ENCODE measurements around the gene MAP2K5.
"Not testable (repeated sequence)": the region's sequence is repeated elsewhere in the genome, so short reads cannot be mapped to it uniquely, and the experiment has no call there.

The MAP2K5 gene

DNA sequence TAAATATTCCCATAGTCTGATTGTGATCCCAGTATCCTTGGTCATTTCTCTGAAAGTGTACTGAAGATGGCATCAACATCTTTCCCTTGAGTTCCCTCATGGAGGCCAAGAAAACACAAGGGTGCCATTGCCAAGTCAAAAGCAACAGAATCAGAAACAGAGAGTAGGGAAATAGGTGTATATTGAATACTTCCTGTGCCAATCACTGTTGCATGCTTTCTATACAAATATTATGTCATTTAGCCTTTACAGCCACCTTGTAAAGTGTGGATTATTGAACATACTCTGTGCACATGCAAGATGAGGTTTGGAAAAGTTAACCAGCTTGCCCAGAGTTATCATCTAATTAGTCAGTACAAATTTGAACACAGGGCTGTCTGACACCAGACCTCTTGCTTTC is 117.9 kb downstream of the MAP2K5 start:
- Histone ChIP-seq H3K9ac (ENCODE audit: low read length) (no peak overlapping the region), H3K4me1 (ENCODE audit: low read length) (peaks cover 8% of the 10 kb centered on the region), H3K4me2 (ENCODE audit: low read length) (no peak overlapping the region), H3K36me3 (replicated peaks; ENCODE audit: low read depth, low read length) (peaks cover 7% of the 10 kb centered on the region), H3K9me3 (ENCODE audit: insufficient read depth, low read length) (peaks cover 6% of the 10 kb centered on the region; the same call in 1 of the 2 replicates), H3K4me3 (ENCODE audit: low read length) (no peak overlapping the region), H3K27me3 (ENCODE audit: low read depth, low read length) (no peaks in the 10 kb centered on the region), H3K79me2 (ENCODE audit: low read length) (no peaks in the 10 kb centered on the region), H4K20me1 (ENCODE audit: insufficient read depth, low read length) (no peaks in the 10 kb centered on the region), H3K27ac (ENCODE audit: low read length) (no peak overlapping the region), H2AFZ (ENCODE audit: low read depth, low read length) (no peak overlapping the region)
- no peak for TF ChIP-seq EZH2phosphoT487 (IDR thresholded peaks at IDR 0.05; ENCODE audit: low read depth)
- TF ChIP-seq, protein P1, sequence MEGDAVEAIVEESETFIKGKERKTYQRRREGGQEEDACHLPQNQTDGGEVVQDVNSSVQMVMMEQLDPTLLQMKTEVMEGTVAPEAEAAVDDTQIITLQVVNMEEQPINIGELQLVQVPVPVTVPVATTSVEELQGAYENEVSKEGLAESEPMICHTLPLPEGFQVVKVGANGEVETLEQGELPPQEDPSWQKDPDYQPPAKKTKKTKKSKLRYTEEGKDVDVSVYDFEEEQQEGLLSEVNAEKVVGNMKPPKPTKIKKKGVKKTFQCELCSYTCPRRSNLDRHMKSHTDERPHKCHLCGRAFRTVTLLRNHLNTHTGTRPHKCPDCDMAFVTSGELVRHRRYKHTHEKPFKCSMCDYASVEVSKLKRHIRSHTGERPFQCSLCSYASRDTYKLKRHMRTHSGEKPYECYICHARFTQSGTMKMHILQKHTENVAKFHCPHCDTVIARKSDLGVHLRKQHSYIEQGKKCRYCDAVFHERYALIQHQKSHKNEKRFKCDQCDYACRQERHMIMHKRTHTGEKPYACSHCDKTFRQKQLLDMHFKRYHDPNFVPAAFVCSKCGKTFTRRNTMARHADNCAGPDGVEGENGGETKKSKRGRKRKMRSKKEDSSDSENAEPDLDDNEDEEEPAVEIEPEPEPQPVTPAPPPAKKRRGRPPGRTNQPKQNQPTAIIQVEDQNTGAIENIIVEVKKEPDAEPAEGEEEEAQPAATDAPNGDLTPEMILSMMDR (IDR thresholded peaks at IDR 0.05; ENCODE audit: low read depth, low read length): no peak

DNA sequence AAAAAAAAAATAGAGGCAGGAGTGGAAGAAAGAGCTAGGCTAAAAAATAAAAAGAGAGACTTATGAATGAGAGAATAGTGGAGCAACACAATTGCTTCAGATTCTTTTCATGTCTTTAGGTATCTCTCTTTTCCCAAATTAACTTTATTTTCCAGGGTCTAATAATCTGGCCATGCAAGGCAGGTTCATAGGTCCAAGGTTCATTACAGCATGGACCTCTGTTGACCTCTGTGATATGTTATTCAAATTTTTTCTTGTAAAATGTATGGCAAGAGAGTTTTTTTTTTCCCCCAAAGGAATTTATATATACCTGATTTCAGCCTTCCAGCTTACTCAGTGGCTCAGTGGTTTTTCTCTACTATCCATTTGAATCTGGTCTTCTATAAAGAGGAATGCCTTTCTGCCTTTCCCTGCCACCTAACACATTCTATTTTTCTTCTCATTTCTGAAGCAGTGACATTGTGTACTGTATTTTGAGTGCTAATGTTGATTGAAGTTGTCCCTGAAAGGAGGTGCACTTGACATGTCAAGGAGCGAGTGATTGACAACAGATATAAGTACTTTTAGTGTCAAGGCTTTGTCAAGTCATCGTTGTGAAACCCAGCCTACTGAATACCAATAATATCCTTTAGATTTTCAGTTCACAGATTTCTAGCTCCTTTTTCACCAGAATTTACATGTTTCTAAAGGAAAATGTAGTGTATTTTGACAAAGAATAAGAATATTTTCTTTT is 118.5 kb downstream of the MAP2K5 start:
- Histone ChIP-seq H2AFZ (ENCODE audit: low read depth, low read length) (no peak overlapping the region), H3K27me3 (ENCODE audit: low read depth, low read length) (no peaks in the 10 kb centered on the region), H3K79me2 (ENCODE audit: low read length) (no peaks in the 10 kb centered on the region), H3K27ac (ENCODE audit: low read length) (no peak overlapping the region), H3K36me3 (replicated peaks; ENCODE audit: low read depth, low read length) (peaks cover under 1% of the 10 kb centered on the region), H3K4me3 (ENCODE audit: low read length) (no peak overlapping the region), H3K4me2 (ENCODE audit: low read length) (no peak overlapping the region), H3K4me1 (ENCODE audit: low read length) (peaks cover 8% of the 10 kb centered on the region), H3K9ac (ENCODE audit: low read length) (no peak overlapping the region), H4K20me1 (ENCODE audit: insufficient read depth, low read length) (no peaks in the 10 kb centered on the region), H3K9me3 (ENCODE audit: insufficient read depth, low read length) (no peaks in the 10 kb centered on the region)
- TF ChIP-seq, protein P1 (IDR thresholded peaks at IDR 0.05; ENCODE audit: low read depth, low read length): no peak
- TF ChIP-seq EZH2phosphoT487 (IDR thresholded peaks at IDR 0.05; ENCODE audit: low read depth): no peak

DNA sequence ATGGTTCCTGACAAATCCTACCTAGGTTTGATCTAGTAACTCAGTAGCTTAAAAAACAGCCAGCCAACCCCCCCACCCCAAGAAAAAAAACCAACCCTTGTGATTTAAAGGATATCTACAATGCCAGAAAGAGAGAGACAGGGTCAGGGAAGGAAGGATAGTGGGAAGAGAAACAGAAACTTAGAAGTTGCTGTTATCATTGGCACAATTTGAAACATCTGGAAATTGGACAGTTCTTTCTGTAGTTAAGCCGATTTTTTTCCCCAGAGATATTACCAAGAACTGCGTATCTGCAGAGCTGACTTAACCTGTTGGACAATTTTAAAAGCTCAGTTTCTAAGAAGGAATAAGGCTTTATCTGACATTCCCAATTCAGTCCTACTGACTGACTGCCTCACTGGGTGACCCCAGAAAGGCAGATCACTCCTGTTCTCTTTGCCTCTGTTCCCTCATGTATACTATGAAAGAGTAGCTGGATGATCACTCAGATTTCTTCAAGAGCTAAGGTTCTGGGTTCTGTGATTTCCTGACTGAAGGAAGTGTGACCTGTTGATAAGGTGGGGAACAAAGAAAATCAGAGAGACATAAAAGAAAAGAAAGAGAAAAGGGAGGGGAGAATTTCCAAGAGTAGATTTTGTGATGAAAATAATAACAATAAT is 128.3 kb downstream of the MAP2K5 start:
- Histone ChIP-seq H3K4me1 (ENCODE audit: low read length) (no peaks in the 10 kb centered on the region), H3K27ac (ENCODE audit: low read length) (no peak overlapping the region), H3K9me3 (ENCODE audit: insufficient read depth, low read length) (no peaks in the 10 kb centered on the region), H3K36me3 (replicated peaks; ENCODE audit: low read depth, low read length) (no peaks in the 10 kb centered on the region), H4K20me1 (ENCODE audit: insufficient read depth, low read length) (no peaks in the 10 kb centered on the region), H3K4me3 (ENCODE audit: low read length) (no peak overlapping the region), H3K79me2 (ENCODE audit: low read length) (no peaks in the 10 kb centered on the region), H3K4me2 (ENCODE audit: low read length) (no peak overlapping the region), H3K27me3 (ENCODE audit: low read depth, low read length) (no peaks in the 10 kb centered on the region), H2AFZ (ENCODE audit: low read depth, low read length) (no peak overlapping the region), H3K9ac (ENCODE audit: low read length) (no peak overlapping the region)
- TF ChIP-seq, protein P1 (IDR thresholded peaks at IDR 0.05; ENCODE audit: low read depth, low read length): no peak
- no peak for TF ChIP-seq EZH2phosphoT487 (IDR thresholded peaks at IDR 0.05; ENCODE audit: low read depth)

DNA sequence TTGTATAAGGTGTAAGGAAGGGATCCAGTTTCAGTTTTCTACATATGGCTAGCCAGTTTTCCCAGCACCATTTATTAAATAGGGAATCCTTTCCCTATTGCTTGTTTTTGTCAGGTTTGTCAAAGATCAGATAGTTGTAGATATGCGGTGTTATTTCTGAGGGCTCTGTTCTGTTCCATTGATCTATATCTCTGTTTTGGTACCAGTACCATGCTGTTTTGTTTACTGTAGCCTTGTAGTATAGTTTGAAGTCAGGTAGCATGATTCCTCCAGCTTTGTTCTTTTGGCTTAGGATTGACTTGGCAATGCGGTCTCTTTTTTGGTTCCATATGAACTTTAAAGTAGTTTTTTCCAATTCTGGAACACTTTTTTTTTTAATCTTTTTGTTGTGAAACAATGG is 130.3 kb downstream of the MAP2K5 start:
- not testable (repeated sequence) for H4K20me1 ChIP-seq (ENCODE audit: insufficient read depth, low read length); H3K9me3 ChIP-seq (ENCODE audit: insufficient read depth, low read length); H3K4me3 ChIP-seq (ENCODE audit: low read length); H3K27me3 ChIP-seq (ENCODE audit: low read depth, low read length); H3K4me2 ChIP-seq (ENCODE audit: low read length); H3K4me1 ChIP-seq (ENCODE audit: low read length); H3K27ac ChIP-seq (ENCODE audit: low read length); H3K9ac ChIP-seq (ENCODE audit: low read length); H3K79me2 ChIP-seq (ENCODE audit: low read length); H3K36me3 ChIP-seq (replicated peaks; ENCODE audit: low read depth, low read length); H2AFZ ChIP-seq (ENCODE audit: low read depth, low read length)

Data from OCI-LY3 (cell line).